Gastroesophageal sphincter (tissue), 4 donors: ENCODE measurements around the gene IGSF23. TPM values are rescaled to one million over a fixed set of nuclear protein-coding genes. Genes with fewer than 3 reads are reported as not detected.
"Not testable (repeated sequence)": the region's sequence is repeated elsewhere in the genome, so short reads cannot be mapped to it uniquely, and the experiment has no call there.

Experiments used
- ATAC-seq: fragments of 150-250 bp; one replicate; pipeline ENCODE4 v1.9.1; 2016; ENCODE audit warnings: mild to moderate bottlenecking, moderate library complexity
- H3K27ac ChIP-seq, 4 donors: fragments of 200-600 bp; sonication (generic) in 3 of 4; 1 replicate in 3 of 4; 2 replicates in 1 of 4; pipeline ENCODE4 v1.5.1; 2016 to 2019
- H3K27me3 ChIP-seq: fragments of 200-600 bp; sonication (generic); one replicate; pipeline ENCODE4 v1.5.1; 2019
- H3K36me3 ChIP-seq, 2 donors: fragments of 200-600 bp; sonication (generic); one replicate each; pipeline ENCODE4 v1.5.1; 2019; ENCODE audit warnings: control low read depth in 1 of 2
- H3K4me1 ChIP-seq, 3 donors: fragments of 200-600 bp; sonication (generic); 1 replicate in 2 of 3; 2 replicates in 1 of 3; pipeline ENCODE4 v1.5.1; 2016 to 2019; ENCODE audit warnings: control low read depth in 2 of 3
- H3K4me3 ChIP-seq, 2 donors: fragments of 200-600 bp; sonication (generic); one replicate each; pipeline ENCODE4 v1.5.1; 2019; ENCODE audit warnings: mild to moderate bottlenecking in 1 of 2, moderate library complexity in 1 of 2
- H3K9me3 ChIP-seq, 3 donors: fragments of 200-600 bp; sonication (generic); one replicate each; pipeline ENCODE4 v1.5.1; 2017 to 2019; ENCODE audit warnings: control low read depth in 2 of 3
- CTCF ChIP-seq, 4 experiments: fragments of 200-600 bp in 2 of 4; fragments of 450-650 bp in 2 of 4; sonication (generic) in 1 of 4; IDR thresholded peaks; one replicate each; pipeline ENCODE4 v1.5.1; 2017 to 2019; ENCODE audit warnings: antibody characterized with exemption in 4 of 4, mild to moderate bottlenecking in 2 of 4, moderate library complexity in 2 of 4
- EP300 ChIP-seq: sonication (generic); formaldehyde crosslinking; IDR thresholded peaks from one replicate; pipeline ENCODE4 v1.6.1; 2017; ENCODE audit warnings: antibody characterized with exemption, mild to moderate bottlenecking
- POLR2A ChIP-seq, 2 donors: fragments of 450-650 bp; IDR thresholded peaks; one replicate each; pipeline ENCODE4 v1.6.1; 2017; ENCODE audit warnings: antibody characterized with exemption in 2 of 2, mild to moderate bottlenecking in 2 of 2, moderate library complexity in 1 of 2
- POLR2AphosphoS5 ChIP-seq: sonication (generic); formaldehyde crosslinking; IDR thresholded peaks from one replicate; pipeline ENCODE4 v1.6.1; 2017; ENCODE audit warnings: antibody characterized with exemption
- WGBS, 2 donors: methylation state at CpG; one replicate each; pipeline ENCODE4 v1.1.5; 2018; ENCODE audit warnings: low coverage in 1 of 2; 5-methylcytosine and 5-hydroxymethylcytosine counted together
- total RNA-seq, 4 donors: library from RNA; depleted of rRNA; stranded (reverse); fragments of >200 nt; gene quantifications; one replicate each; pipeline ENCODE4 v1.1.0, GENCODE V29; 2016

The IGSF23 gene
- total RNA-seq, 4 donors from 2014 or later, result not detected

- H3K4me3 ChIP-seq, result no peak overlapping the region
- no peak for ATAC-seq
- peaks cover 39% of the 10 kb centered on the region for H3K27me3 ChIP-seq
- H3K36me3 ChIP-seq, result no peaks in the 10 kb centered on the region
- WGBS, 2 donors, result 67 to 73% methylated on average over 1 of the region's 1 CpG
- no peak for TF ChIP-seq CTCF (IDR thresholded peaks at IDR 0.05)
- TF ChIP-seq POLR2A (IDR thresholded peaks at IDR 0.05), result no peak
- no peak for TF ChIP-seq EP300
- no peak for TF ChIP-seq POLR2AphosphoS5
- H3K4me1 ChIP-seq, result no peaks in the 10 kb centered on the region
- peaks cover 0 to 7% (median 0%) of the 10 kb centered on the region in 3 donors for H3K9me3 ChIP-seq
- H3K27ac ChIP-seq, result no peak overlapping the region
Measured at GRCh38 chr19:44593294-44593693, 20.1 kb upstream of the IGSF23 start.

GRCh38 chr19:44593866-44594266 lies 19.5 kb upstream of the IGSF23 start:
- Histone ChIP-seq H3K27me3 (peaks cover 44% of the 10 kb centered on the region), H3K9me3 (peaks cover 0 to 12% (median 0%) of the 10 kb centered on the region in 3 donors)
- not testable (repeated sequence) for H3K4me1 ChIP-seq, H3K36me3 ChIP-seq, H3K27ac ChIP-seq, ATAC-seq, H3K4me3 ChIP-seq
- 20% methylated on average over 1 of the region's 1 CpG; no CpG with 5 or more reads in 1 of the 2 donors for WGBS, 2 donors

- Histone ChIP-seq H3K27ac (no peak overlapping the region), H3K27me3 (peaks cover 57% of the 10 kb centered on the region), H3K4me1 (no peaks in the 10 kb centered on the region), H3K36me3 (no peaks in the 10 kb centered on the region), H3K4me3 (no peak overlapping the region), H3K9me3 (peaks cover 0 to 12% (median 0%) of the 10 kb centered on the region in 3 donors)
- 62 to 82% methylated on average over 6 to 8 of the region's 10 CpGs for WGBS, 2 donors
- no peak for ATAC-seq
- TF ChIP-seq POLR2A (IDR thresholded peaks at IDR 0.05) (no peak), CTCF (IDR thresholded peaks at IDR 0.05) (no peak), POLR2AphosphoS5 (no peak), EP300 (no peak)
Measured at GRCh38 chr19:44596428-44597130, 16.8 kb upstream of the IGSF23 start.

GRCh38 chr19:44597131-44597491 lies 16.3 kb upstream of the IGSF23 start:
- no peaks in the 10 kb centered on the region for H3K4me1 ChIP-seq
- 75 to 78% methylated on average over 2 to 3 of the region's 3 CpGs for WGBS, 2 donors
- H3K36me3 ChIP-seq, result no peaks in the 10 kb centered on the region
- H3K4me3 ChIP-seq, result no peak overlapping the region
- no peak overlapping the region for H3K27ac ChIP-seq
- no peak for TF ChIP-seq EP300
- no peak for TF ChIP-seq POLR2A (IDR thresholded peaks at IDR 0.05)
- TF ChIP-seq POLR2AphosphoS5, result no peak
- TF ChIP-seq CTCF (IDR thresholded peaks at IDR 0.05), result no peak
- ATAC-seq, result no peak
- H3K9me3 ChIP-seq, result peaks cover 0 to 12% (median 0%) of the 10 kb centered on the region in 3 donors
- H3K27me3 ChIP-seq, result peaks cover 60% of the 10 kb centered on the region

GRCh38 chr19:44598355-44598754 lies 15.0 kb upstream of the IGSF23 start:
- TF ChIP-seq EP300, result no peak
- TF ChIP-seq POLR2A (IDR thresholded peaks at IDR 0.05), result no peak
- TF ChIP-seq CTCF (IDR thresholded peaks at IDR 0.05), result no peak
- TF ChIP-seq POLR2AphosphoS5, result no peak
- H3K27me3 ChIP-seq, result peaks cover 59% of the 10 kb centered on the region
- H3K36me3 ChIP-seq, result no peaks in the 10 kb centered on the region
- no peak for ATAC-seq
- H3K4me1 ChIP-seq, result no peaks in the 10 kb centered on the region
- H3K27ac ChIP-seq, result no peak overlapping the region
- H3K9me3 ChIP-seq, result peaks cover 0 to 12% (median 0%) of the 10 kb centered on the region in 3 donors
- H3K4me3 ChIP-seq, result no peak overlapping the region
